Adipocyte (in vitro differentiated cells): ENCODE data around the gene SLC26A6.

Source experiments
- DNase-seq: peaks from one replicate; pipeline ENCODE4 v3.0.0-alpha.2; 2015; ENCODE audit warnings: low read depth
- H3K27me3 ChIP-seq: replicated peaks from 2 replicates; pipeline ENCODE4 v1.7.0; 2013; ENCODE audit warnings: mild to moderate bottlenecking, low read length, moderate library complexity; ENCODE audit not compliant: control insufficient read depth, insufficient read depth
- H3K36me3 ChIP-seq: 2 replicates; pipeline ENCODE4 v1.7.0; 2013; ENCODE audit warnings: low read length, mild to moderate bottlenecking, moderate library complexity; ENCODE audit not compliant: control insufficient read depth, insufficient read depth, severe bottlenecking
- H3K4me1 ChIP-seq: 2 replicates; pipeline ENCODE4 v1.7.0; 2013; ENCODE audit warnings: mild to moderate bottlenecking, low read length, moderate library complexity; ENCODE audit not compliant: control insufficient read depth, insufficient read depth
- H3K4me3 ChIP-seq: 2 replicates; pipeline ENCODE4 v1.7.0; 2013; ENCODE audit warnings: mild to moderate bottlenecking, low read length, moderate library complexity
- H3K9ac ChIP-seq: 2 replicates; pipeline ENCODE4 v1.7.0; 2013; ENCODE audit warnings: mild to moderate bottlenecking, low read length, moderate library complexity
- H3K9me3 ChIP-seq: 2 replicates; pipeline ENCODE4 v1.7.0; 2013; ENCODE audit warnings: mild to moderate bottlenecking, low read length, moderate library complexity; ENCODE audit not compliant: control insufficient read depth

Gene SLC26A6

GRCh38 chr3:48629894-48630293 lies 5.4 kb downstream of the SLC26A6 start:
- Histone ChIP-seq H3K4me1 (peaks cover 19% of the 10 kb centered on the region), H3K4me3 (no peak overlapping the region), H3K36me3 (peaks cover 88% of the 10 kb centered on the region), H3K27me3 (no peaks in the 10 kb centered on the region), H3K9me3 (no peaks in the 10 kb centered on the region), H3K9ac (no peak overlapping the region)
- no peak for DNase-seq

- Histone ChIP-seq H3K4me3 (no peak overlapping the region), H3K36me3 (peaks cover 87% of the 10 kb centered on the region)
- no peak for DNase-seq
Measured at GRCh38 chr3:48628277-48629017, 6.8 kb downstream of the SLC26A6 start.

GRCh38 chr3:48625600-48625999 lies 9.7 kb downstream of the SLC26A6 start:
- H3K4me3 ChIP-seq: no peak overlapping the region
- no peaks in the 10 kb centered on the region for H3K9me3 ChIP-seq
- H3K36me3 ChIP-seq: peaks cover 59% of the 10 kb centered on the region

More at GRCh38 chr3:48628277-48629017, 6.8 kb downstream of the SLC26A6 start:
- no peaks in the 10 kb centered on the region for H3K27me3 ChIP-seq
- peaks cover 5% of the 10 kb centered on the region for H3K4me1 ChIP-seq
- H3K9me3 ChIP-seq: no peaks in the 10 kb centered on the region
- no peak overlapping the region for H3K9ac ChIP-seq

GRCh38 chr3:48624767-48625166 lies 10.5 kb downstream of the SLC26A6 start:
- no peak overlapping the region for H3K4me3 ChIP-seq
- peaks cover 3% of the 10 kb centered on the region for H3K4me1 ChIP-seq
- no peaks in the 10 kb centered on the region for H3K9me3 ChIP-seq
- H3K27me3 ChIP-seq: no peaks in the 10 kb centered on the region
- no peak for DNase-seq
- H3K36me3 ChIP-seq: peaks cover 51% of the 10 kb centered on the region
- no peak overlapping the region for H3K9ac ChIP-seq

More at GRCh38 chr3:48625600-48625999, 9.7 kb downstream of the SLC26A6 start:
- no peak for DNase-seq
- no peaks in the 10 kb centered on the region for H3K27me3 ChIP-seq
- H3K4me1 ChIP-seq: no peaks in the 10 kb centered on the region
- no peak overlapping the region for H3K9ac ChIP-seq

GRCh38 chr3:48623851-48624547 lies 11.3 kb downstream of the SLC26A6 start:
- Histone ChIP-seq H3K27me3 (no peaks in the 10 kb centered on the region), H3K9me3 (no peaks in the 10 kb centered on the region), H3K4me3 (no peak overlapping the region), H3K9ac (no peak overlapping the region), H3K4me1 (peaks cover 11% of the 10 kb centered on the region), H3K36me3 (peaks cover 43% of the 10 kb centered on the region)
- no peak for DNase-seq

GRCh38 chr3:48621461-48621869 lies 13.8 kb downstream of the SLC26A6 start, which contains the start of gene TMEM89:
TSS of gene TMEM89 (minus strand) at chr3:48621769. CDS start at chr3:48621756, 13 bp downstream.
- Histone ChIP-seq H3K9me3 (peaks cover 14% of the 10 kb centered on the region), H3K4me1 (peaks cover 16% of the 10 kb centered on the region), H3K36me3 (peaks cover 18% of the 10 kb centered on the region), H3K4me3 (no peak within 1 kb of the TSS), H3K27me3 (no peaks in the 10 kb centered on the region), H3K9ac (no peak within 1 kb of the TSS)
- DNase-seq: no peak

GRCh38 chr3:48619541-48620524 lies 15.4 kb downstream of the SLC26A6 start:
- Histone ChIP-seq H3K4me1 (peaks cover 17% of the 10 kb centered on the region), H3K4me3 (no peak overlapping the region)

GRCh38 chr3:48617559-48617958 lies 17.7 kb downstream of the SLC26A6 start:
- peaks cover 18% of the 10 kb centered on the region for H3K9me3 ChIP-seq
- no peaks in the 10 kb centered on the region for H3K36me3 ChIP-seq
- peaks cover 29% of the 10 kb centered on the region for H3K4me1 ChIP-seq
- no peaks in the 10 kb centered on the region for H3K27me3 ChIP-seq
- H3K4me3 ChIP-seq: peak overlapping the region; percentile 25
- H3K9ac ChIP-seq: no peak overlapping the region
- DNase-seq: no peak

More at GRCh38 chr3:48619541-48620524, 15.4 kb downstream of the SLC26A6 start:
- H3K36me3 ChIP-seq: peaks cover 2% of the 10 kb centered on the region
- no peaks in the 10 kb centered on the region for H3K27me3 ChIP-seq
- DNase-seq: no peak
- peaks cover 18% of the 10 kb centered on the region for H3K9me3 ChIP-seq
- peak overlapping the region; percentile 82 for H3K9ac ChIP-seq

- H3K9me3 ChIP-seq: peaks cover 18% of the 10 kb centered on the region
- peaks cover 19% of the 10 kb centered on the region for H3K4me1 ChIP-seq
- H3K4me3 ChIP-seq: peak overlapping the region; percentile 17
- DNase-seq: peak; percentile 78
- no peaks in the 10 kb centered on the region for H3K36me3 ChIP-seq
- peak overlapping the region; percentile 40 for H3K9ac ChIP-seq
- no peaks in the 10 kb centered on the region for H3K27me3 ChIP-seq
Measured at GRCh38 chr3:48614044-48614443, 21.2 kb downstream of the SLC26A6 start.

- Histone ChIP-seq H3K36me3 (peaks cover 11% of the 10 kb centered on the region), H3K9ac (no peak overlapping the region), H3K4me1 (peaks cover 26% of the 10 kb centered on the region), H3K4me3 (no peak overlapping the region), H3K27me3 (no peaks in the 10 kb centered on the region), H3K9me3 (peaks cover 10% of the 10 kb centered on the region)
- DNase-seq: peak; percentile 7
Measured at GRCh38 chr3:48612309-48612708, 23.0 kb downstream of the SLC26A6 start.
